Pons (tissue), 1 donor: ENCODE data around the gene ATAD2B.
"Not testable (repeated sequence)": the region's sequence is repeated elsewhere in the genome, so short reads cannot be mapped to it uniquely, and the experiment has no call there.

Source experiments
- DNase-seq: peaks from one replicate; pipeline ENCODE4 v3.0.0-alpha.2; 2016; ENCODE audit warnings: low spot score

The ATAD2B gene

DNA sequence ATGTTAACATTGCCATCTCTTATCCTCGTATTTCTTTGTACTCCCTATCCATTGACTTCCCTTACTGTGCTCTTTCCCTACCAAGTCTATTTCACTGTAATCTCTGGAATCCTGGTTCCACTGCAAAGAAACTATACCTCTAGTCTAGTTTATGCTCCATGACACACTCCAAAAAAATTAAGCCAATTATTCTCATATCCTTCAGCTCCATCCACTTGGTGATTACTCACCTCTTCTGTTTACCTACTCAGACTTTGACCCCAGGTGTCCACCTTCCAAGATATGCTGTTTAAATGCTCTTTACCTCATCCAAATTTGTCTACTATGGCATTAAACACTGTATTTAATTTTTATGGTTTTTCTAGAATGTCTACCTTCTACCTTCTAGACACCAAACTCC, 137.9 kb downstream of the ATAD2B start:
- no peak for DNase-seq

- peak; percentile 3 for DNase-seq
Observed at GRCh38 chr2:23788100-23788499, 138.8 kb downstream of the ATAD2B start.

GRCh38 chr2:23784971-23785370, 142.0 kb downstream of the ATAD2B start:
- DNase-seq, result no peak

- DNase-seq, result no peak
Observed at GRCh38 chr2:23782646-23783045, 144.3 kb downstream of the ATAD2B start.

DNA sequence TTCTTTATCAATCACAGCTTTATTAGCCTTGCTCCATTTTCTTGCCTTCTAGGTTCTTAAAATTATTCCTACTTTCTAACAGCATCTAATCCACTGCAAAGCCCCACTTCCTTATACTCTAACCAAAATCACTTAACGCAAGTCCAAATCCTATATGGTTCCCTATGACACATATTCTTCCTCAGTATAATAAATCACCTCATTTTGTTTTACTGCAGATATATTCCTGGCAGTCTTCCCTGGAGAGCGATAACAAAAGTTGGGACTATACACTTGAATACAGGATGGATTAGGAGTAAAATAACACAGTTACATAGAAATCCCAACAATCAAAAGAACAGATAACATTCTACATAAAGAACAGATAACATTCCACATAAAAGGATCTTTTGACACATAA, 144.8 kb downstream of the ATAD2B start:
- DNase-seq, result no peak

DNA sequence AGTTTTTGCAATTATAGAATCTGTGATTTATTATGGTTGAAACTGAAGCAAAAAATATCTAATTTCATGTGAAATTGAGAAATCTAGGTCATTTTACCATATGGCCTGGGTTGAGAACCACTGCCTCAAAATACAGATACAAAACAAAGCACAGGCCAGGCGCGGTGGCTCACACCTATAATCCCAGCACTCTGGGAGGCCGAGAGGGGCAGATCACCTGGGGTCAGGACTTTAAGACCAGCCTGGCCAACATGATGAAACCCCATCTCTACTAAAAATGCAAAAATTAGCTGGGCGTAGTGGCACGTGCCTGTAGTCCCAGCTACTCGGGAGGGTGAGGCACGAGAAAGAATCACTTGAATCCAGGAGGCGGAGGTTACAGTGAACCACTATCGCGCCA, 146.5 kb downstream of the ATAD2B start:
- DNase-seq, result not testable (repeated sequence)

DNA sequence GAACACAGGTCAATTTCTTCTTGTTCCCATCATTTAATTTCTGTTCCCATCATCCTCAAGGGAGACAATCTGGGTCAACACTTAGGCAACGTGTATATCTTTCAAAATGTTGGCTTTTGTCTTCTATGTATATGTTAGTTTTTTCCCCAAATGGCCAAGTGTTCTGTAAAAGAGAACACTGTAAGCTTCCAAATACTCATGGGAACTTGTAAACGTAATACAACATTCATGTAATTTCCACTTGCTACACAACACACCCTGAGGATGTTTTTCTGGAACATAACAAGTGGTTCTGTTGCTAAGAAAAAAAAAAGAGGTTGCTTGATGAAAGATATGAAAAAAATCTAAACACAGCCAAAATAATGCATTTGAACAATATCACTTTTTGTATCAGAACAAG, 149.1 kb downstream of the ATAD2B start:
- no peak for DNase-seq

DNA sequence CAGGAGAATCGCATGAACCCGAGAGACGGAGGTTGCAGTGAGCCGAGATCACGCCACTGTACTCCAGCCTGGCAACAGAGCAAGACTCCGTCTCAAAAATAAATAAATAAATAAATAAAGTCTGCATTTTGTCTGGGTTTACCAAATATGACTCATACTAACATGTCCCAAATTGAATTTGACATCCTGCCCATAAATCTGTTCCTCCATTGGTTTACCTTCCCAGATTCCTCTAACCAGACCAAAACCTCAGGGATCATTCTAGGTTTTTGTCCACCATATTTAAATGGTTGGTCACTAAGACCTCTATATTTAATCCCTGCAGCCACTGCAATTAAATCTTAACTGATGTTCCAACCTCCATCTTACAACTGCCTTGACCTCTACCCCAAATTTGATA, 150.9 kb downstream of the ATAD2B start:
- no peak for DNase-seq

- DNase-seq, result no peak
Observed at GRCh38 chr2:23772684-23773083, 154.2 kb downstream of the ATAD2B start.

GRCh38 chr2:23772056-23772455, 154.9 kb downstream of the ATAD2B start:
- no peak for DNase-seq

DNA sequence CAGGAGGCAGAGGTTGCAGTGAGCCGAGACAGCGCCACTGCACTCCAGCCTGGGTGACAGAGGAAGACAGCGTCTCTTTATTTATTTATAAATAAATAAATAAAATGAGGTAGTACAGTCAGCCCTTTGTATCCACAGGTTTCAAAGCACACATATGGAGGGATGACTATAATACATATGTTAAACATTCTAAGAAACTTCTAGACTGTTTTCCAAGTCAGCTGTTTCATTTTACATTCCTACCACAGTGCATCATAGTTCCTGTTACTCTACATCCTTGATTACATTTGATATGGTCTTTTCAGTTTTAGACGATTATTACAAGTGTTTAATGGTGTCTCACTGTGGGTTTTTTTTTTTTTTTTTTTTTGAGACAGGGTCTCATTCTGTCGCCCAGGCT, 157.6 kb downstream of the ATAD2B start:
- no peak for DNase-seq

DNA sequence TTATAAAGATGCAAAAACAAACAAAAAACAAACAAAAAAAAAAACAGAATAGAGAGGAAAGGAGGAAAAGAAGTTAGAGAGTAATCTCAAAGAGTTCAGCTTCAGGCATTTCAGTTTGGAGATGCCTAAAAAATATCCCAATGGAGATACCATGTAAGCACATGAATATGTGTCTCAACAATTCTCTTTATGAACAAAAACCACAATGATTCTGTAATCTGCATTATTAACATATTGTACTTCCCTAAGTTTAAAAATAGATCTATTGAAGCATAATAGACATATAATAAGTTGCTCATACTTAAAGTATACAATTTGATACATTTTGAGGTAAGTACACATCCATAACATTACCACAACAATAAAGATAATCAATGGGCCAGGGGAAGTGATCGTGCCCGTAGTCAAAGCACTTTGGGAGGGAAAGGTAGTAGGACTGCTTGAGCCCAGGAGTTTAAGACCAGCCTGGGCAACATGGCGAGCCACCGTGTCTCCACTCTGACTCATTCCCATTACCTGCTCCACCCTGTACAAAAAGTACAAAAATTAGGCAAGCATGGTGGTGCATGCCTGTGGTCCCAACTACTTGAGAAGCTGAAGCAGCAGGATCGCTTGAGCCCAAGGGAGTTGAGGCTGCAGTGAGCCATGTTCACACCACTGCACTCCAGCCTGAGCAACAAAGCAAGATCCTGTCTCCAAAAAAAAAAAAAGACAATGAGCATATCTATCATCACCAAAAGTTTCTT, 158.9 kb downstream of the ATAD2B start:
- DNase-seq, result no peak

- DNase-seq, result no peak
Observed at GRCh38 chr2:23762141-23762540, 164.8 kb downstream of the ATAD2B start.

DNA sequence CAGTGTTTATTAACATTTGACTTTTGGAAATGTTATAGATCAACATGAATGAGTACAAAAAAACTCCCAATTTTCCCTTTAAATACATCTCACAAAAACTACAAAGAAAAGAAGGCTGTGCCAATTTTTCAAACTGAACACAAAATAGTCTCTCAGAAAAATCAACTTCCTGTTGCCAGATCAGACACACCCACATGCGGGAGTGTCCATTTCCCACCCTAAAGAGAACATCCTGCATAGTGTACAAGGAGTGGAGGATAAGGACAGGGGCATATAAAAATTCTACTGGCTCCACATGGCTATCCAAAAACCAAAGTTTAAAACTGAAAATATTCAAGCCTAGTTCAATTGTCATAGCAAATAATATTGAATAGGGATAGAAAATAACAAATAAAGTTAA, 165.3 kb downstream of the ATAD2B start:
- no peak for DNase-seq

- DNase-seq, result peak; percentile 12
Observed at GRCh38 chr2:23760736-23761135, 166.2 kb downstream of the ATAD2B start.

DNA sequence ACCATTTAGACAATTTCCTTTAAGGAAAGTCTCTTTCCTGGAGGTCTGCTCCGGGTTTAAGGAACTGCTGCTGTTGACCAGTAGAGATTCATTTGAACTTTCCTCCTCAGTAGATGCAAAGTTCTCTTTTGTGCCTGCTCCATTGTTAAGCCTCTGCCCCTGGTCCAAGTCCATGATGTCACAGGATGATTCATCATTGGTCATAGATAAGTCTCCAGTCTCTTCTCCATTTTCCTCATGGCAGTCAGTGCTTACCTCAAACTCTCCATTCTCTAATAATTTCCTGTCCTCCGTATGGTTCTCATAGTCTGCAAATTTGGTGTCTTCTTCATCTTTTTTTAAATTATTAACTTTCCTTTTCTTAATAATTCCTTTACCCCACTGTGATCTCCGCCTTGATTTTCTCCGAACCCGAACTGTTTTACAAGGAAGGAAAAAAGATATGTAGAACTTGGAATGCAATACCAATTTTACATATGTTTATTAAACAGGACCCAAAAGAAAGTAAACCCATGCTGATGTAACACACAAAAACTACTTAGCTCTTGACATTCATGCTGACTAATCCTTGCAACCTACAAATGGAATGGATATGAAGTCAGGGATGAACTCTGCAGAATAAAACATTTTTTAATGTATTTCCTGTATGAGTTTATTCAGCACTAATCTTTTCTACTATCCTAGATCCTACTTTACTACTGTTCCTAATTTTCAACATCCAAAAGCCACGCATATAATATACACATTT, 169.1 kb downstream of the ATAD2B start:
- no peak for DNase-seq

- DNase-seq, result no peak
Observed at GRCh38 chr2:23756593-23757292, 170.2 kb downstream of the ATAD2B start.

GRCh38 chr2:23754970-23755369, 172.0 kb downstream of the ATAD2B start:
- no peak for DNase-seq

- no peak for DNase-seq
Observed at GRCh38 chr2:23753291-23754010, 173.5 kb downstream of the ATAD2B start.

DNA sequence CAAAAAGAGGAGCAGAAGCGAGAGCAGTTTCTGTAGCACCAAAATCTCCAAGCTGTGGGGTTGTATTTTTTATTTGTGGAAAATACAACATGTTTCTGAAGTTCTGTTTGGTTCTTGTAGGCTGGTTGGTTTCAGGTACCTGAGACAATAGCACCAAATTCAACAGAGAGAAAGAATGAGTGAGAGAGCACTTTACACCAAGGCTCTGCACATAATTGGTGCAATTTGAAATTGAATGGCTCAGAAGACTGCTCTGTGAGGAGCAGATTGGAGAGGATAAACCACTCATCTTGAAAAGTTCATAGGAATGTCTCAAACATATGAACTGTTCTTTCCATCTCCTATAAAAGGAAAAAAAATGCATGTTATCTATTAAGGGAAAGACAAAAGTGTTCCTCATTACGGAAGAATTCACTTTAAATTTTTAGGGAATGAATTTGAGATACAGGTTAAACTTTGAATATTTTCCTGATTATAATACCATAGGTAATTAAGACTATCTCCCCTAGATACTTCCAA, 175.1 kb downstream of the ATAD2B start:
- DNase-seq, result no peak

DNA sequence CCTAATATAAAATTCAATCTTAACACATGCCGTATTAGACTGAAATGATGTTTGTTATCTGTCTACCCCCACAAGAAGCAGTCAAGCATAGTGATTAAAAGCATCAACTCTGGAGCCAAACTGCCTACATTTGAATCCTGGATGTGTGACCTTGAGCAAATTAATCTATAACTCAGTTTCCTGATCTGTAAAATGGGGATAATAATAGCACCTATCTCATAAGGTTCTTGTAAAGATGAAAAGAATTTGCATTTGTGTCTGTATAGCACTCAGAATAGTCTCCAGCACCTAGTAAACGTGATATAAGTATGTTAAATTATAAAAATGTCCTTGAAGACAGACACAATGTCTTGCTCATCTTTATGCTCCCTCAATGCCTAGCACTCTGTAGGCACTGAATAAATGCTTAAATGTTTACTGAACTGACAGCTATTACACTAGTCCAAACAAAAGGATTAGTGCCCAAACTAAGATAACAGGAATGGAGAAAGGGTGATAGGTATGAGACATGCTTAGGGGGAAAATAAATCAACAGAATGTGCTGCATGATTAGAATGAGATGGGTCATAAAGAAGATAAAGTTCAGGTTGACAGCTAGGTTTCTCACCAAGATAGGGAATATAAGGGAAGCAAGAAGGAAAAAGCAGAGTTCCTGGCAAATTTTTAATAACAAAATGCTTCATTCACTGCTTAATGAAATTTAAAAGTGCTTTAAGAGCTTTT, 180.6 kb downstream of the ATAD2B start:
- no peak for DNase-seq
